Stimulated activated naive CD4-positive, alpha-beta T cell (primary cell): ENCODE results near the gene ELAVL4.

Source experiments
- DNase-seq, 6 experiments: peaks; one replicate each; lab custom pipeline; 2025; lab: John Stamatoyannopoulos, UW

Gene ELAVL4

GRCh38 chr1:50179639-50180038 lies 70.9 kb downstream of the ELAVL4 start:
- no peak for DNase-seq

- no peak for DNase-seq
Observed at GRCh38 chr1:50180367-50180766, 71.6 kb downstream of the ELAVL4 start.

- no peak for DNase-seq
Observed at GRCh38 chr1:50181027-50181663, 72.4 kb downstream of the ELAVL4 start.

- DNase-seq, result no peak
Observed at GRCh38 chr1:50183378-50184133, 74.8 kb downstream of the ELAVL4 start.

- no peak for DNase-seq
Observed at GRCh38 chr1:50189369-50189768, 80.6 kb downstream of the ELAVL4 start.

- DNase-seq, result no peak
Observed at GRCh38 chr1:50193002-50193401, 84.3 kb downstream of the ELAVL4 start.

- DNase-seq, result no peak
Observed at GRCh38 chr1:50195205-50195604, 86.5 kb downstream of the ELAVL4 start.

- no peak for DNase-seq
Observed at GRCh38 chr1:50196081-50196480, 87.4 kb downstream of the ELAVL4 start.

- DNase-seq, result no peak
Observed at GRCh38 chr1:50197216-50197615, 88.5 kb downstream of the ELAVL4 start.

GRCh38 chr1:50208315-50208714 lies 99.6 kb downstream of the ELAVL4 start:
- no peak for DNase-seq

- DNase-seq, result no peak
Observed at GRCh38 chr1:50208756-50209155, 100.0 kb downstream of the ELAVL4 start.

- DNase-seq, result no peak
Observed at GRCh38 chr1:50209749-50210148, 101.0 kb downstream of the ELAVL4 start.

- DNase-seq, result no peak
Observed at GRCh38 chr1:50213505-50213904, 104.8 kb downstream of the ELAVL4 start.

- DNase-seq, result no peak
Observed at GRCh38 chr1:50214717-50215116, 106.0 kb downstream of the ELAVL4 start.

- no peak for DNase-seq
Observed at GRCh38 chr1:50218344-50219120, 109.8 kb downstream of the ELAVL4 start.

- no peak for DNase-seq
Observed at GRCh38 chr1:50228871-50229384, 120.2 kb downstream of the ELAVL4 start.

GRCh38 chr1:50231209-50231608 lies 122.5 kb downstream of the ELAVL4 start:
- DNase-seq, result no peak

GRCh38 chr1:50232336-50232735 lies 123.6 kb downstream of the ELAVL4 start:
- no peak for DNase-seq

- DNase-seq, result no peak
Observed at GRCh38 chr1:50236656-50237055, 127.9 kb downstream of the ELAVL4 start.

GRCh38 chr1:50237056-50237455 lies 128.3 kb downstream of the ELAVL4 start:
- DNase-seq, result no peak

- DNase-seq, result no peak
Observed at GRCh38 chr1:50243939-50244338, 135.2 kb downstream of the ELAVL4 start.

- DNase-seq, result no peak
Observed at GRCh38 chr1:50246869-50247268, 138.1 kb downstream of the ELAVL4 start.

GRCh38 chr1:50251702-50252101 lies 143.0 kb downstream of the ELAVL4 start:
- DNase-seq, result no peak
